Measurements from ENCODE around the gene HIKESHI. TPM values are rescaled to one million over a fixed set of nuclear protein-coding genes. Genes with fewer than 3 reads are reported as not detected.

The HIKESHI gene
- total RNA-seq, 2 donors from 2014 or later, result 17.7 to 23.9 TPM

Other genes with a start within 250 kb of the HIKESHI start
- 100 to 1,000 TPM; 122 to 124 TPM for gene PICALM, start 233.2 kb upstream of the HIKESHI start, total RNA-seq
- 10 to 100 TPM; 48.7 to 50.7 TPM for gene EED, start 57.5 kb upstream of the HIKESHI start, total RNA-seq
- 1 to 10 TPM in 1 of 2 donors, under 1 TPM in 1; 0.63 to 1.6 TPM for gene CCDC81, start 72.6 kb downstream of the HIKESHI start, total RNA-seq

Measured in T-helper 17 cell (primary cell).